PC-9 (cell line): ENCODE results near the gene PTER. TPM values are rescaled to one million over a fixed set of nuclear protein-coding genes. Genes with fewer than 3 reads are reported as not detected.

Experiments used
- BruUV-seq: library from RNA; stranded (reverse); fragments of 400-500 nt; replicated peaks from 2 replicates; lab custom pipeline; 2021; lab: Mats Ljungman, UMichigan
- CTCF ChIA-PET: fragments of 300-600 bp; sonication (Branson Sonifier 250); formaldehyde crosslinking; loops from one replicate; lab custom pipeline; 2022; ENCODE audit warnings: antibody characterized with exemption; lab: Charles Lee
- POLR2A ChIA-PET: fragments of 300-600 bp; sonication (Branson Sonifier 250); formaldehyde crosslinking; loops from one replicate; lab custom pipeline; 2022; ENCODE audit warnings: antibody characterized with exemption; ENCODE audit not compliant: unreplicated experiment; lab: Charles Lee
- DNase-seq, 2 experiments: peaks; one replicate each; pipeline versions ENCODE4 v3.0.0 to v3.0.0-alpha.2; 2015 to 2022; ENCODE audit warnings: mixed read lengths in 1 of 2
- H2AFZ ChIP-seq: fragments of 200-600 bp; sonication (generic); 2 replicates; pipeline ENCODE4 v1.8.1; 2017; ENCODE audit warnings: antibody characterized with exemption
- H3F3A ChIP-seq: fragments of 200-600 bp; sonication (generic); 2 replicates; pipeline ENCODE4 v1.8.1; 2017; ENCODE audit warnings: antibody characterized with exemption, mild to moderate bottlenecking, low read depth; ENCODE audit not compliant: insufficient read depth
- H3K27ac ChIP-seq: fragments of 200-600 bp; sonication (generic); 2 replicates; pipeline ENCODE4 v1.6.1; 2016; ENCODE audit warnings: mixed run types
- H3K27me3 ChIP-seq: fragments of 200-600 bp; sonication (generic); 2 replicates; pipeline ENCODE4 v1.6.1; 2016; ENCODE audit warnings: low read depth, mixed run types; ENCODE audit not compliant: insufficient read depth
- H3K36me3 ChIP-seq: fragments of 200-600 bp; sonication (generic); 2 replicates; pipeline ENCODE4 v1.6.1; 2016; ENCODE audit warnings: low read depth, mixed run types
- H3K4me1 ChIP-seq: fragments of 200-600 bp; sonication (generic); replicated peaks from 2 replicates; pipeline ENCODE4 v1.6.1; 2016; ENCODE audit warnings: mixed run types; ENCODE audit not compliant: insufficient read depth
- H3K4me2 ChIP-seq: fragments of 200-600 bp; sonication (generic); 2 replicates; pipeline ENCODE4 v1.6.1; 2017; ENCODE audit warnings: mixed run types
- H3K4me3 ChIP-seq: fragments of 200-600 bp; sonication (generic); 2 replicates; pipeline ENCODE4 v1.6.1; 2016; ENCODE audit warnings: mixed run types
- H3K79me2 ChIP-seq: fragments of 200-600 bp; sonication (generic); 2 replicates; pipeline ENCODE4 v1.6.1; 2017; ENCODE audit warnings: low read depth, mixed run types
- H3K9me2 ChIP-seq: fragments of 200-600 bp; sonication (generic); 2 replicates; pipeline ENCODE4 v1.8.1; 2017; ENCODE audit warnings: mild to moderate bottlenecking; ENCODE audit not compliant: insufficient read depth
- H3K9me3 ChIP-seq: fragments of 200-600 bp; sonication (generic); 2 replicates; pipeline ENCODE4 v1.8.1; 2016; ENCODE audit warnings: low read depth; ENCODE audit not compliant: insufficient read depth
- H4K20me1 ChIP-seq: fragments of 200-600 bp; sonication (generic); 2 replicates; pipeline ENCODE4 v1.8.1; 2017; ENCODE audit not compliant: insufficient read depth
- EZH2 ChIP-seq: fragments of 200-600 bp; sonication (generic); IDR thresholded peaks from 2 replicates; pipeline ENCODE4 v1.8.0; 2017; ENCODE audit warnings: antibody characterized with exemption, low read depth
- intact Hi-C: fragments of 100-400 bp; cut with micrococcal nuclease; formaldehyde crosslinking; loops from one replicate; pipeline ENCODE4 v1.10.0; 2022; ENCODE audit not compliant: unreplicated experiment
- total RNA-seq: library from RNA; stranded (reverse); gene quantifications from 2 replicates; pipeline ENCODE4 v1.2.3, GENCODE V29; 2021
- TF ChIP-seq, protein P1 (sequence below): fragments of 200-600 bp; sonication (generic); conservative IDR thresholded peaks from 2 replicates; pipeline ENCODE4 v1.6.1; 2017; ENCODE audit warnings: mixed run types, antibody characterized with exemption, mild to moderate bottlenecking, moderate library complexity

PTER gene
- total RNA-seq, 1 experiment from 2014 or later, result 36.1 TPM

- Histone ChIP-seq H3K4me3 (no peak overlapping the region), H3K27ac (no peak overlapping the region), H2AFZ (no peak overlapping the region), H4K20me1 (no peaks in the 10 kb centered on the region), H3K9me2 (no peaks in the 10 kb centered on the region), H3K4me1 (no peaks in the 10 kb centered on the region), H3K36me3 (no peaks in the 10 kb centered on the region), H3F3A (no peaks in the 10 kb centered on the region), H3K9me3 (no peaks in the 10 kb centered on the region), H3K27me3 (no peaks in the 10 kb centered on the region), H3K4me2 (no peak overlapping the region), H3K79me2 (no peaks in the 10 kb centered on the region)
- DNase-seq, result no peak
- CTCF ChIA-PET, result no interaction called here
- no peak for TF ChIP-seq EZH2
- TF ChIP-seq, protein P1, sequence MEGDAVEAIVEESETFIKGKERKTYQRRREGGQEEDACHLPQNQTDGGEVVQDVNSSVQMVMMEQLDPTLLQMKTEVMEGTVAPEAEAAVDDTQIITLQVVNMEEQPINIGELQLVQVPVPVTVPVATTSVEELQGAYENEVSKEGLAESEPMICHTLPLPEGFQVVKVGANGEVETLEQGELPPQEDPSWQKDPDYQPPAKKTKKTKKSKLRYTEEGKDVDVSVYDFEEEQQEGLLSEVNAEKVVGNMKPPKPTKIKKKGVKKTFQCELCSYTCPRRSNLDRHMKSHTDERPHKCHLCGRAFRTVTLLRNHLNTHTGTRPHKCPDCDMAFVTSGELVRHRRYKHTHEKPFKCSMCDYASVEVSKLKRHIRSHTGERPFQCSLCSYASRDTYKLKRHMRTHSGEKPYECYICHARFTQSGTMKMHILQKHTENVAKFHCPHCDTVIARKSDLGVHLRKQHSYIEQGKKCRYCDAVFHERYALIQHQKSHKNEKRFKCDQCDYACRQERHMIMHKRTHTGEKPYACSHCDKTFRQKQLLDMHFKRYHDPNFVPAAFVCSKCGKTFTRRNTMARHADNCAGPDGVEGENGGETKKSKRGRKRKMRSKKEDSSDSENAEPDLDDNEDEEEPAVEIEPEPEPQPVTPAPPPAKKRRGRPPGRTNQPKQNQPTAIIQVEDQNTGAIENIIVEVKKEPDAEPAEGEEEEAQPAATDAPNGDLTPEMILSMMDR, result no peak
- POLR2A ChIA-PET, result no interaction called here
- intact Hi-C loops, result no loop called here
- BruUV-seq, result no TSS peak
These were observed 44.4 kb downstream of the PTER start for GRCh38 chr10:16481052-16481728.

- TF ChIP-seq, protein P1, result no peak
- TF ChIP-seq EZH2, result no peak
- Histone ChIP-seq H3K4me2 (no peak overlapping the region), H3F3A (no peaks in the 10 kb centered on the region), H3K4me1 (no peaks in the 10 kb centered on the region), H3K27me3 (no peaks in the 10 kb centered on the region), H2AFZ (no peak overlapping the region), H3K27ac (no peak overlapping the region), H4K20me1 (no peaks in the 10 kb centered on the region), H3K79me2 (no peaks in the 10 kb centered on the region), H3K36me3 (no peaks in the 10 kb centered on the region), H3K9me2 (no peaks in the 10 kb centered on the region), H3K9me3 (no peaks in the 10 kb centered on the region), H3K4me3 (no peak overlapping the region)
- ChIA-PET POLR2A (no interaction called here), CTCF (no interaction called here)
- no peak for DNase-seq
- intact Hi-C loops, result no loop called here
- BruUV-seq, result no TSS peak
These were observed 46.6 kb downstream of the PTER start for GRCh38 chr10:16483241-16483917.

DNA sequence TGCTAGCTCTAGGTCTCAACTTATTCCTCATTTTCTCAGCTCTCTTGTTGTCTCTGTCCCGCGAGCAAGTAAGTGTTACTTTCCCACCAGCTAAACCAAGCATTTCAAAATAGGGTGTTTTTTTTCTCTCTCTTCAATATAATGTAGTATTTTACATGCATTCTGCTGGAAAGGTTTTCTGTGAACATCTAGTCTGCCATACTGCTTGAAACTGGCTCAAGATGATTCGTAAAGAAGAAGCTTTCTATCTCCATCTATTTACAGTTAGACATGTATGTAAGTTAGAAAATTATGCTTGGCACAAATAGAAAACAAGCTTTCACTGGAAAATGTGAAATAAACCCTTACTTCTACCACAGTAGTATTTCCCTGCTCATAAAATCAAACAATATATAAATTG is 53.7 kb downstream of the PTER start:
- ChIA-PET CTCF (no interaction called here), POLR2A (no interaction called here)
- H3K36me3 ChIP-seq, result no peaks in the 10 kb centered on the region
- no peaks in the 10 kb centered on the region for H3K79me2 ChIP-seq
- H3K9me2 ChIP-seq, result no peaks in the 10 kb centered on the region
- no peaks in the 10 kb centered on the region for H4K20me1 ChIP-seq
- no TSS peak for BruUV-seq
- intact Hi-C loops, result no loop called here
- no peaks in the 10 kb centered on the region for H3K9me3 ChIP-seq
- no peak for DNase-seq
- no peak overlapping the region for H2AFZ ChIP-seq
- no peak for TF ChIP-seq EZH2
- TF ChIP-seq, protein P1, result no peak
- no peak overlapping the region for H3K27ac ChIP-seq
- no peak overlapping the region for H3K4me2 ChIP-seq
- H3F3A ChIP-seq, result no peaks in the 10 kb centered on the region
- H3K4me1 ChIP-seq, result no peaks in the 10 kb centered on the region
- no peak overlapping the region for H3K4me3 ChIP-seq
- H3K27me3 ChIP-seq, result no peaks in the 10 kb centered on the region
